ENCODE data around the gene SLC24A3. TPM values are rescaled to one million over a fixed set of nuclear protein-coding genes. Genes with fewer than 3 reads are reported as not detected.

SLC24A3 gene
- polyA plus RNA-seq, 1 donor = 9.9 TPM

GRCh38 chr20:19729672-19730071, 517.2 kb downstream of the SLC24A3 start:
- Histone ChIP-seq H3K4me3 (ENCODE audit: low read length) (no peak overlapping the region), H3K9me3 (ENCODE audit: control insufficient read depth, low read depth, low read length) (no peaks in the 10 kb centered on the region), H3K4me1 (ENCODE audit: control insufficient read depth, insufficient read depth, low read length) (no peaks in the 10 kb centered on the region), H3K36me3 (ENCODE audit: control insufficient read depth, insufficient read depth, low read length) (no peaks in the 10 kb centered on the region), H3K27me3 (ENCODE audit: control insufficient read depth, insufficient read depth, low read length) (no peaks in the 10 kb centered on the region), H3K27ac (ENCODE audit: low read length) (no peak overlapping the region)
- DNase-seq = no peak
- WGBS (ENCODE audit: insufficient coverage, low lambda C conversion rate) = no CpG with 5 or more reads among the region's 4 CpGs

DNA sequence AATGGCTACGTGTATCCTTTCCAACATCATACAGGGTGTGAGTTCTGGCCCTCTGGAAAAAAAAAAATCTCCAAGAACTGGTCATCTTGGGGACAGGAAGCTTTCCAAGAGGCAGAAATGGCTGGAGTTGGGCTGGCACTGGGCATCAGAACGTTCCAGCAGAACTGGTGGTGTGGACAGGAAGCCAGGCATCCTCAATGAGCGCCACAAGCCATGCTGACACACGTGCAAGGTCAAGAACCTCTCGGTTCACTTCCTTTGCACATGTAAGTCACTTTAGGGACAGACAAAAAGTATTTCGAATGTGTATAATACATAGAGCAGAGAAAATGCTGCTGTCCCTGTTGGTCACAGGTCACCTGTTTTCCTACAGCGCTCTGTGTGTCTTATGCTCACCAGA, 518.3 kb downstream of the SLC24A3 start:
- H3K36me3 ChIP-seq (ENCODE audit: control insufficient read depth, insufficient read depth, low read length) = no peaks in the 10 kb centered on the region
- no peaks in the 10 kb centered on the region for H3K27me3 ChIP-seq (ENCODE audit: control insufficient read depth, insufficient read depth, low read length)
- no peak for DNase-seq
- no peak overlapping the region for H3K27ac ChIP-seq (ENCODE audit: low read length)
- H3K9me3 ChIP-seq (ENCODE audit: control insufficient read depth, low read depth, low read length) = no peaks in the 10 kb centered on the region
- peaks cover 7% of the 10 kb centered on the region for H3K4me1 ChIP-seq (ENCODE audit: control insufficient read depth, insufficient read depth, low read length)
- no peak overlapping the region for H3K4me3 ChIP-seq (ENCODE audit: low read length)
- WGBS (ENCODE audit: insufficient coverage, low lambda C conversion rate) = 100% methylated on average over 1 of the region's 7 CpGs

- no peak overlapping the region for H3K4me3 ChIP-seq (ENCODE audit: low read length)
- no CpG with 5 or more reads among the region's 1 CpG for WGBS (ENCODE audit: insufficient coverage, low lambda C conversion rate)
- peak in 1 of 2 donors; percentile 8 for DNase-seq
- no peaks in the 10 kb centered on the region for H3K36me3 ChIP-seq (ENCODE audit: control insufficient read depth, insufficient read depth, low read length)
- no peak overlapping the region for H3K27ac ChIP-seq (ENCODE audit: low read length)
- H3K27me3 ChIP-seq (ENCODE audit: control insufficient read depth, insufficient read depth, low read length) = no peaks in the 10 kb centered on the region
- no peaks in the 10 kb centered on the region for H3K9me3 ChIP-seq (ENCODE audit: control insufficient read depth, low read depth, low read length)
- peaks cover 17% of the 10 kb centered on the region for H3K4me1 ChIP-seq (ENCODE audit: control insufficient read depth, insufficient read depth, low read length)
Measured at GRCh38 chr20:19734811-19735210, 522.4 kb downstream of the SLC24A3 start.

GRCh38 chr20:19735446-19735845, 523.0 kb downstream of the SLC24A3 start:
- peaks cover 17% of the 10 kb centered on the region for H3K4me1 ChIP-seq (ENCODE audit: control insufficient read depth, insufficient read depth, low read length)
- no peaks in the 10 kb centered on the region for H3K27me3 ChIP-seq (ENCODE audit: control insufficient read depth, insufficient read depth, low read length)
- DNase-seq = peak; percentile 43 to 74
- H3K9me3 ChIP-seq (ENCODE audit: control insufficient read depth, low read depth, low read length) = no peaks in the 10 kb centered on the region
- peak overlapping the region; percentile 28 for H3K27ac ChIP-seq (ENCODE audit: low read length)
- no peak overlapping the region for H3K4me3 ChIP-seq (ENCODE audit: low read length)
- WGBS (ENCODE audit: insufficient coverage, low lambda C conversion rate) = no CpG with 5 or more reads among the region's 6 CpGs
- H3K36me3 ChIP-seq (ENCODE audit: control insufficient read depth, insufficient read depth, low read length) = no peaks in the 10 kb centered on the region

GRCh38 chr20:19737025-19737424, 524.6 kb downstream of the SLC24A3 start:
- no peaks in the 10 kb centered on the region for H3K36me3 ChIP-seq (ENCODE audit: control insufficient read depth, insufficient read depth, low read length)
- no peaks in the 10 kb centered on the region for H3K9me3 ChIP-seq (ENCODE audit: control insufficient read depth, low read depth, low read length)
- no CpG with 5 or more reads among the region's 4 CpGs for WGBS (ENCODE audit: insufficient coverage, low lambda C conversion rate)
- H3K27ac ChIP-seq (ENCODE audit: low read length) = peak overlapping the region; percentile 70
- no peaks in the 10 kb centered on the region for H3K27me3 ChIP-seq (ENCODE audit: control insufficient read depth, insufficient read depth, low read length)
- DNase-seq = peak; percentile 81 to 89
- peaks cover 17% of the 10 kb centered on the region for H3K4me1 ChIP-seq (ENCODE audit: control insufficient read depth, insufficient read depth, low read length)
- H3K4me3 ChIP-seq (ENCODE audit: low read length) = no peak overlapping the region

GRCh38 chr20:19738951-19739350, 526.5 kb downstream of the SLC24A3 start:
- DNase-seq = no peak
- Histone ChIP-seq H3K36me3 (ENCODE audit: control insufficient read depth, insufficient read depth, low read length) (no peaks in the 10 kb centered on the region), H3K9me3 (ENCODE audit: control insufficient read depth, low read depth, low read length) (no peaks in the 10 kb centered on the region), H3K4me1 (ENCODE audit: control insufficient read depth, insufficient read depth, low read length) (peaks cover 20% of the 10 kb centered on the region), H3K27ac (ENCODE audit: low read length) (no peak overlapping the region), H3K4me3 (ENCODE audit: low read length) (no peak overlapping the region), H3K27me3 (ENCODE audit: control insufficient read depth, insufficient read depth, low read length) (no peaks in the 10 kb centered on the region)
- WGBS (ENCODE audit: insufficient coverage, low lambda C conversion rate) = no CpG with 5 or more reads among the region's 5 CpGs

DNA sequence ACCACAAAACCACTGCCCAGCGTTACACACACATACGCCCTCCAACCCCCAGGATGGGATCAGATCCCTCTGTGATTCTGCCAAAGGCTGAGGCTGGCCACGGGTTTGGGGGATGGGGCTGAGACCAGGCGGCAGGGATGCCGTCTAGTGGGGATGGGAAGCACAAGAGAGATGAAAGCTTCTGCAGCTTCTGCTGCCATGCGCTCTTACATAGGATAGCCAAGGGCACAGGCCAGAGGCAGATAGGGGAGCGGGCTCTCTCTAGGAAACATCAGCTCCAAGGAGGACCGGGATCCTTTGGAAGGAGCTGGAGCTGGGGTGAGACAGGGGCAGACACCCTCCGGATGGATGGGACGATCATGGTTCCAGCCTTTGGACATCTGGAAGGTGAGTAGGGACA, 526.9 kb downstream of the SLC24A3 start:
- no CpG with 5 or more reads among the region's 10 CpGs for WGBS (ENCODE audit: insufficient coverage, low lambda C conversion rate)
- Histone ChIP-seq H3K9me3 (ENCODE audit: control insufficient read depth, low read depth, low read length) (no peaks in the 10 kb centered on the region), H3K27ac (ENCODE audit: low read length) (no peak overlapping the region), H3K4me3 (ENCODE audit: low read length) (no peak overlapping the region), H3K4me1 (ENCODE audit: control insufficient read depth, insufficient read depth, low read length) (peaks cover 20% of the 10 kb centered on the region), H3K36me3 (ENCODE audit: control insufficient read depth, insufficient read depth, low read length) (no peaks in the 10 kb centered on the region), H3K27me3 (ENCODE audit: control insufficient read depth, insufficient read depth, low read length) (no peaks in the 10 kb centered on the region)
- DNase-seq = no peak

- no peak overlapping the region for H3K27ac ChIP-seq (ENCODE audit: low read length)
- WGBS (ENCODE audit: insufficient coverage, low lambda C conversion rate) = 100% methylated on average over 1 of the region's 3 CpGs
- H3K4me3 ChIP-seq (ENCODE audit: low read length) = no peak overlapping the region
- DNase-seq = no peak
- no peaks in the 10 kb centered on the region for H3K36me3 ChIP-seq (ENCODE audit: control insufficient read depth, insufficient read depth, low read length)
- no peaks in the 10 kb centered on the region for H3K27me3 ChIP-seq (ENCODE audit: control insufficient read depth, insufficient read depth, low read length)
- H3K9me3 ChIP-seq (ENCODE audit: control insufficient read depth, low read depth, low read length) = peaks cover 2% of the 10 kb centered on the region
- peaks cover 15% of the 10 kb centered on the region for H3K4me1 ChIP-seq (ENCODE audit: control insufficient read depth, insufficient read depth, low read length)
Measured at GRCh38 chr20:19740512-19740911, 528.1 kb downstream of the SLC24A3 start.

DNA sequence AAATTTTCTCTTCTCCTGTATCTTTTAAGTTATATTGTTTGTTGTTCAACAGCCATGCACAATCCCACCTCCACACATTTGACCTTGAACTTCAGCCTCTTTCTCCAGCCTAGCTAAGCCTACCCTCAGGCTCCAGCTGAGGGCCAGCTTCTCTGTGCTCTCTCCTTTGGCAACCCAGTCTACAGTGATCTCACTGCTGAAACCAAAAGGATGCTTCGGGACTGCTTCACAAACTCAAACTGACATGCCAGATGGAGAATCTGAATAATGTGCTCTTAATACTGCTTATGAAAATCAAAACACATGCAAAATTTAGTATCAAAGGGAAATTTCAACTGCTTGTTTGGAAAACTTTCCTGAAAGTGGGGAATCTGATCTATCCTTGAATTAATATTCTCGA, 529.5 kb downstream of the SLC24A3 start:
- Histone ChIP-seq H3K4me1 (ENCODE audit: control insufficient read depth, insufficient read depth, low read length) (peaks cover 7% of the 10 kb centered on the region), H3K27me3 (ENCODE audit: control insufficient read depth, insufficient read depth, low read length) (no peaks in the 10 kb centered on the region), H3K4me3 (ENCODE audit: low read length) (no peak overlapping the region), H3K27ac (ENCODE audit: low read length) (no peak overlapping the region), H3K9me3 (ENCODE audit: control insufficient read depth, low read depth, low read length) (peaks cover 6% of the 10 kb centered on the region), H3K36me3 (ENCODE audit: control insufficient read depth, insufficient read depth, low read length) (no peaks in the 10 kb centered on the region)
- DNase-seq = no peak
- WGBS (ENCODE audit: insufficient coverage, low lambda C conversion rate) = no CpG with 5 or more reads among the region's 2 CpGs

DNA sequence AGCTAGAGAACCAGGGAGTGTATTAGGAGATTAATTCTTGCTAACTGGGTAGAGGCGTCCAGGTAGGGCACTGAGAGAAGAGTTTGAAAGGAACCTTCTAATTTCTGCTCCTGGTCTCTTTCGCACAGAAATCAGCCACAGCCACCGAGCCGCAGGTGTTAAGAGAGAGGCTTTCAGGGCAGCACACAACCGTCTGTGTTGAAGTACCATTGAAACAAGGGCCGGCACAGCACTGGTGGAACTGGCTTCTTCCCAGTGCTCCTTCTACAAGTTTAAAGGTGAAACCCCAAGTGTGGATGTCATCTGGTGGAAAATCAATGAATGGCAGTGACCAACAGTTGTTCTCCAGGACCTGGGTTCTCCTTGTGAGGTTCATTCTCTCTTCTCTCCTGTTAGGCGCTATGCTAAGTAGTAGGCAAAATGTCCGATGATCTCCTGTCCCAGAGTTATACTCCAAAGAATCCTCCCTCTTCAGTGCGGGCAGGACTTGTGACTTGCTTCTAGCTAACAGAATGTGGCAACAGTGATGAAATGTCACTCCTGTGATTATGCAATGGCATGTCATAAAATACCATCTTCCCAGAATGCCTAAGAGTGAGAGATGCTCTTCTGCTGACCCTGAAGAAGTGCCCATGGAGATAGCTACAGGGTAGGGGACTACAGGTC, 530.7 kb downstream of the SLC24A3 start:
- H3K36me3 ChIP-seq (ENCODE audit: control insufficient read depth, insufficient read depth, low read length) = no peaks in the 10 kb centered on the region
- no CpG with 5 or more reads among the region's 9 CpGs for WGBS (ENCODE audit: insufficient coverage, low lambda C conversion rate)
- DNase-seq = peak; percentile 61 to 68
- H3K27ac ChIP-seq (ENCODE audit: low read length) = peak overlapping the region; percentile 52
- peaks cover 6% of the 10 kb centered on the region for H3K9me3 ChIP-seq (ENCODE audit: control insufficient read depth, low read depth, low read length)
- H3K27me3 ChIP-seq (ENCODE audit: control insufficient read depth, insufficient read depth, low read length) = no peaks in the 10 kb centered on the region
- H3K4me1 ChIP-seq (ENCODE audit: control insufficient read depth, insufficient read depth, low read length) = peaks cover 3% of the 10 kb centered on the region
- H3K4me3 ChIP-seq (ENCODE audit: low read length) = no peak overlapping the region

- no peaks in the 10 kb centered on the region for H3K27me3 ChIP-seq (ENCODE audit: control insufficient read depth, insufficient read depth, low read length)
- H3K9me3 ChIP-seq (ENCODE audit: control insufficient read depth, low read depth, low read length) = peaks cover 6% of the 10 kb centered on the region
- H3K4me1 ChIP-seq (ENCODE audit: control insufficient read depth, insufficient read depth, low read length) = peaks cover 3% of the 10 kb centered on the region
- H3K4me3 ChIP-seq (ENCODE audit: low read length) = no peak overlapping the region
- WGBS (ENCODE audit: insufficient coverage, low lambda C conversion rate) = no CpG with 5 or more reads among the region's 1 CpG
- no peak for DNase-seq
- H3K36me3 ChIP-seq (ENCODE audit: control insufficient read depth, insufficient read depth, low read length) = no peaks in the 10 kb centered on the region
- no peak overlapping the region for H3K27ac ChIP-seq (ENCODE audit: low read length)
Measured at GRCh38 chr20:19743640-19743995, 531.2 kb downstream of the SLC24A3 start.
